HepG2 (cell line): ENCODE measurements around the gene NOTCH3. TPM values are rescaled to one million over a fixed set of nuclear protein-coding genes. Genes with fewer than 3 reads are reported as not detected.

Experiments
- CBFB ChIP-seq: sonication (generic); formaldehyde crosslinking; IDR thresholded peaks from 2 replicates; pipeline ENCODE4 v1.4.0; 2020; ENCODE audit warnings: missing genetic modification reagents
- CERS6 ChIP-seq: sonication (generic); formaldehyde crosslinking; IDR thresholded peaks from 2 replicates; pipeline ENCODE4 v1.5.0; 2020; ENCODE audit warnings: missing genetic modification reagents
- GZF1 ChIP-seq: sonication (generic); formaldehyde crosslinking; IDR thresholded peaks from 2 replicates; pipeline ENCODE4 v1.5.1; 2020; ENCODE audit warnings: mild to moderate bottlenecking, missing genetic modification reagents
- HNRNPK ChIP-seq: fragments of 200-400 bp; formaldehyde crosslinking; IDR thresholded peaks from 2 replicates; pipeline ENCODE4 v1.6.1; 2018; ENCODE audit warnings: low read length, low read depth, moderate library complexity, mild to moderate bottlenecking; ENCODE audit not compliant: poor library complexity, severe bottlenecking
- KDM5A ChIP-seq: fragments of 200-600 bp; sonication (generic); IDR thresholded peaks from 2 replicates; pipeline ENCODE4 v1.7.0; 2018; ENCODE audit warnings: antibody characterized with exemption, mild to moderate bottlenecking, low read length, borderline replicate concordance
- NFYC ChIP-seq: IDR thresholded peaks from 2 replicates; pipeline ENCODE4 v1.6.1; 2016; ENCODE audit warnings: missing genetic modification reagents, missing compliant biosample characterization
- NR1H2 ChIP-seq: sonication (generic); formaldehyde crosslinking; IDR thresholded peaks from 2 replicates; pipeline ENCODE4 v1.8.1; 2022; ENCODE audit warnings: low read depth, missing genetic modification reagents, borderline replicate concordance
- PATZ1 ChIP-seq: sonication (generic); formaldehyde crosslinking; IDR thresholded peaks from 2 replicates; pipeline ENCODE4 v1.4.0; 2020; ENCODE audit warnings: missing genetic modification reagents
- PHF20 ChIP-seq: sonication (generic); formaldehyde crosslinking; IDR thresholded peaks from 2 replicates; pipeline ENCODE4 v1.5.0; 2020; ENCODE audit warnings: mild to moderate bottlenecking, missing genetic modification reagents
- RAD21 ChIP-seq: fragments of 450-650 bp; formaldehyde crosslinking; IDR thresholded peaks from 2 replicates; pipeline ENCODE4 v1.5.0; 2020; ENCODE audit warnings: mild to moderate bottlenecking
- STAG1 ChIP-seq: sonication (generic); formaldehyde crosslinking; IDR thresholded peaks from 2 replicates; pipeline ENCODE4 v1.4.0; 2020; ENCODE audit warnings: missing genetic modification reagents
- ZFP1 ChIP-seq: IDR thresholded peaks from 2 replicates; pipeline ENCODE4 v1.6.1; 2016
- ZNF329 ChIP-seq: sonication (generic); formaldehyde crosslinking; IDR thresholded peaks from 2 replicates; pipeline ENCODE4 v1.9.0; 2021; ENCODE audit warnings: low read depth, mild to moderate bottlenecking, missing genetic modification reagents
- ZNF687 ChIP-seq: sonication (generic); formaldehyde crosslinking; IDR thresholded peaks from 2 replicates; pipeline ENCODE4 v1.5.1; 2020; ENCODE audit warnings: mild to moderate bottlenecking, missing genetic modification reagents, moderate library complexity
- ZSCAN12 ChIP-seq: sonication (generic); formaldehyde crosslinking; IDR thresholded peaks from 2 replicates; pipeline ENCODE4 v1.9.0; 2021; ENCODE audit warnings: mild to moderate bottlenecking, missing genetic modification reagents
- polyA plus RNA-seq, 8 experiments: library from polyadenylated mRNA; depleted of rRNA in 3 of 8; stranded (reverse) in 7 of 8; unstranded in 1 of 8; fragments of >200 nt; fragmentation: Illumina TruSeq in 4 of 8; extraction: Trizol in 4 of 8; gene quantifications; 2 replicates each; pipeline versions ENCODE4 v1.2.1 to v1.2.3, GENCODE V29; 2011 to 2016; ENCODE audit warnings: low read depth in 4 of 8, missing spikeins in 1 of 8, mixed read lengths in 1 of 8; ENCODE audit not compliant: insufficient read depth in 1 of 8
- total RNA-seq, 5 experiments: library from RNA; depleted of rRNA; stranded (reverse); fragments of >200 nt; fragmentation: Illumina TruSeq; extraction: Trizol; gene quantifications; 2 replicates each; pipeline ENCODE4 v1.2.3, GENCODE V29; 2016; ENCODE audit warnings: low read depth in 1 of 5

The NOTCH3 gene
- total and polyA plus RNA-seq, 2 of the 13 experiments (the other 11 are each of a cell fraction or from before 2014, with no cell fraction given), result 0.09 to 0.28 TPM

GRCh38 chr19:15161028-15161984 lies 39.5 kb downstream of the NOTCH3 start (continued):
- TF ChIP-seq ZNF329 (CRISPR knock-in tag), result no peak
- no peak for TF ChIP-seq GZF1
- TF ChIP-seq CERS6 (CRISPR knock-in tag), result no peak
- no peak for TF ChIP-seq ZSCAN12 (CRISPR knock-in tag)
- TF ChIP-seq HNRNPK, result no peak
- TF ChIP-seq CBFB (CRISPR knock-in tag), result no peak
- TF ChIP-seq ZNF687 (CRISPR knock-in tag), result peak; percentile 29
- TF ChIP-seq PATZ1, result peak; percentile 72
- no peak for TF ChIP-seq NFYC (CRISPR knock-in tag)
- TF ChIP-seq ZFP1 (CRISPR knock-in tag), result no peak
- TF ChIP-seq NR1H2, result no peak
- no peak for TF ChIP-seq PHF20
- TF ChIP-seq STAG1, result peak; percentile 71
- TF ChIP-seq KDM5A, result no peak
- TF ChIP-seq RAD21, result 0 out of 2 replicates have a peak, but pooled peaks have one; percentile 33
